Activated CD8-positive, alpha-beta memory T cell treated with anti-CD3 and anti-CD28 coated beads for 48 hours (primary cell): ENCODE results near the gene OTUD5.

Experiments used
- DNase-seq, 3 experiments: peaks; one replicate each; pipeline ENCODE4 v3.0.0-alpha.2; 2020; ENCODE audit warnings: low read depth in 2 of 3, low spot score in 2 of 3

Gene OTUD5

DNA sequence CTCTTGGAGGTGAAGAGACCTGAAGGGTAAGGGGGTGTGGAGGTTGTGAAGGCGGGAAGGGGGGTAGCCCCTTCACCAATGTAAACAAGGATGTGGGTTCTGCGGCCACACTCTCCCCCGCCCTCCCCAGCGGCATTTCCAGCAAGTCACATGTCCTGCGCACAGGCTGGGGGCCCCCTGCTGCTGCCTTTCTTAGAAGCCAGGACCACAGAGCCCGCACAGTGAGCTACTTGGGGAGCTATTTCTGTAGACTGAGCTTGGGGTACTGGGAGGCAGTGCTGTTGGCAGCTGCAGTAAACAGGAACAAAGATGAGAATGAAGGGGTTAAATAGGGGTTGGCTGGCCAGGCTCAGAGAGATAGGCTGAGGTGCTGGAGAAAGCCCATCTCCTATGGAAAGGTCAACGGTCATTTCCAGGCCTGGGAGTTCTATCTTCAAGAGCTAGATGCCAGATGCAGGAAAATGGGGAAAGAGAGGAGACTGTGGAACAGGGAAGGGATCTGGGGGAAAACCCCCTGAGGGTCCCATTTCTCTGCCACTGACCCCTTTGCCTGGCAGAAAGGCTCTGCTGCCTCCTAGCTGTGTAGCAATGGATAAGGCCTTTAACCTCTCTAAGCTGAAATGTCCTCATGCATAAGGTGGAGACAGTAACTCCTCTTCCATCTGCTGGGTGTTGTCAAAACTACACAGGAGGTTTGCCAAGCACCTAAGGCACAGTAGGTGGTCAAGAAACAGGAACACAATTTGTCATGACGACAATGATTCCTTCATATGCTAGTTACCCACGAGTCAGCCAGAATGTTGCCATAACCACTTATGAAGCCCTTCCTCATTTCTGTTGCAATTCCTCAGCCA is 20.1 kb downstream of the OTUD5 start:
- peak; percentile 71 to 85 (median 84) for DNase-seq

DNA sequence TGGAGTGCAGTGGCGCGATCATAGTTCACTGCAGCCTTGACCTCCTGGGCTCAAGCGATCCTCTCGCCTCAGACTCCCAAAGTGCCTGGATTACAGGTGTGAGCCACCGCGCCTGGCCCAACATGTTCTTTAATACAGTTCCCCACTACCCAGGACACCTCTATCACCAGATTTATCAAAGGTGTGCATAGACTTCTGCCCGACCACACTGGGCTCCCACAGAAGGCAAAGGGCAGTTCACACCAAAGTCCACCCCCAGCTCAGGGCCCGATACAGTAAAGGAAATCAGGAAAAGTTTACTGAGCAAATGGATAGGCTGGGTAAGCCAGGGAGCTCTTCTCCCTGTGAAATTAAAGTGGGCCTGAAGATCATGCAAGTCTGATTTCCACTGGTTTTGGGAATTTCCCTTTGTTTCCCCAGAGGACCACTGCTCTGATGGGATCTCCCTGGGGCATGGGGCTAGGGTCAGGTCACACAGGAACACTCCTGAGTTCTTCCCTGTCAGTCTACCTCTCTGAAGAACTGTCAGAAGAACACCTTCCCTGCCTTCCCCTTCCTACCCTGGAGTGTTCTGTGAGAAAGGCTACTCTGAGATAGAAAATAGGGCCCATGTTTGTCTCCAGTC is 20.9 kb downstream of the OTUD5 start:
- no peak for DNase-seq

DNA sequence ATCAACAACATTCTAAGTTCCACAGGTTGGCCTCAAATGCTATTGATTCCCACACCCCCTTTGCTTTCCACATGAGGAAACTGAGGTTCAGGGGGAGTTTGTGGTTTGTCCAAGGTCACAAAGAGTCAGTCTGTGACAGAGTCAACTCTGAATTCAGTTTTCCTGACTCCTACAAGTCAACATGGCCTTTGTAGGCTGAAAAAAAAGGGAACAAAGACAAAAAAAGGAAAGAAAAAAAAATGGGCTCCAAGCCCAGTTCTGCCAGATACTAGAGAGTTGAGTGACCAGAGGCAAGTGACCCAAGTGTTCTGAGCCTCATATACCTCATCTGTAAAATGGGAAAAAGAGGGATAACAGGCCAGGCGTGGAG is 22.1 kb downstream of the OTUD5 start:
- no peak for DNase-seq

DNA sequence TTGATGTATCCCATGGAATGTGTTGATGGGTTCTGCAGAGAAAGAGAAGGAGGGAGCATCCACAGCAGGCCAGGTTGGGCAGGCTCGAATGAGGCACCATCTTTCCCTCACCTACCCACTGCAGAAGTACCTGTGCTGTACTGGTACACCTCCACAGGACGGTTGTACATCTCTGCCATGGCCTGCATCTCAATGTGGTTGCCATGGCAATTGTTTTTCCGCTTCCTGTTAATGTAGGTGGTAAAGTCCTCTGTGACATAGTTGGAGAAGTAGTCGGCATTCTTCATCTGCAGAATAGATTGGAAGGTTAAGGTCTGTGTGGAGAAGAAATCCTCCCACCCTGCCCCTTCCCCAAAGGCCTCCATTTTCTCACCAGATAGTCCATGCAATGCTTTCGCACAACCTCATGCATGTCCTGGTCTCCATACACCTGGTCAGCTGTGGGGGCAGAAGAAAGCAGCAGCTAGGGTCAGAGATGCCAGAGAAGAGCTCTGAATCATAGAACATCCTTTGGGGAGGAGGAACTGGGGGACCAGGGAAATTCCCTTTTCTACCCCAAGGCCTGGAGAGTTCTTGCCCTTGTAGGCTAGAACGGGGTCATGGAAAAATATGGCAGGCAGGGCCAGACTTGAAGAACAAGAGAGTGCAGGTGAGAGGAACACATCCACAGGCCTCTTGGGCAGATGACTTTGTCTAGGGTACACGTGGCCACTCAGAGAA is 22.7 kb downstream of the OTUD5 start:
- DNase-seq = no peak

DNA sequence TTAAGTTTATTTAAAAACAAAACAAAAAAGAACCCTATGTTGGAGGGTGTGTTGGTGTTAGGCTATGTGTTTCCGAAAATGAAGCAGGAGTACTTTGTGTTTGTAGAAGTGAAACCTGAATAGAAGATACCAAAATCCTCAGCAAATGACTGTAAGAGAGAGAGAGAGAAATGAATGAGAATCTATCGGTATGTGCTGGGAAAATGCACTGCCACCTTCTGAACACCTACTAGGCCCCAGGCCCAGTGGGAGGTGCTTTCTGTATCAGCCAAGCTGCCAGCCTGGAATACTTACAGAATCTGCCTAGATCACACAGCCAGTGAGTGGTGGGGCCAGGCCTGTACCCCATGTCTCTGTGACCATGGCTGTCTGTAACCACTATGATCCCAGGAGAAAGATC is 23.6 kb downstream of the OTUD5 start:
- DNase-seq = no peak

DNA sequence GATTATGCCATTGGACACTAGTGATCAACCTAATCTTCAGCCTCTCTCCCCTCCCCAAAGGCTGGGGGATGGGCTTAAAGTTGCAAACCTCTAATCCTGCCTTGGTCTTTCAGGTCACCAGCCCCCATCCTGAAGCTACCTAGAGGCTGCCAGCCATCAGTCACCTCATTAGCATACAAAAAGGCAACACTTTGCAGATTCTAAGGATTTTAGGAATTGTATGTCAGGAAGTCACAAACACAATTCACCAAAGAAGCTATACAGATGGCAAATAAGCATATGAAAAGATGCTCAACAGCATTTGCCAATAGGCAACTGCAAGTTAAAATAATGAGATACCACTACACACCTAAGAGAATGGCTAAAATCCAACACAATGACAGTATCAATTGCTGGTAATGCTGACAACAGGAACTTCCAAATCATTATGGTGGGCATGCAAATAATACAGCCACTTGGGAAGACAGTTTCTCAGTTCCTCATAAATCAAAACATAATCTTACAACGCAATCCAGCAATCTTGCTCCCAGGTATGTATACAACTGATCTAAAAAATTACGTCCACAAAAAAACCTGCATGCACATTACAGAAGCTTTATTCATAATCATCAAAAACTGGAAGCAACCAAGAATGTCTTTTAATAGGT is 29.5 kb downstream of the OTUD5 start:
- DNase-seq = no peak

DNA sequence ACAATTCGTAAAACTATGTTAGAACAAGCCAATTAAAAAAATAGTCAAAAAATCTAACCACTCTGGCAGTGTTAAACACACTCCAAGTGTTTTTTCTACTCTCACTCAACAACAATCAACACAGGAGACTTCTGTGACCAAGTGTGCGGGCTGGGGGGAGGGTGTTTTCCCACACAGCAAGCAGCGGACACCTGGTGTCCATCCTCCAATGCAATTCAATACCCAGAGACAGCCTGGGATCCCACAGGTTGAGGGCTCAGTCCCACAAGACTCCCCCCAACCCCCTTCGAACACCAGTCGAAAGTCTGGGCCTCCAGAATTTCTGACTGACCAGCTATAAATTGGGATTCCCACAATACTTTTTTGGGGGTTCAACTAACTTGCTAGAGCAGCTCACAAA is 30.3 kb downstream of the OTUD5 start:
- DNase-seq = no peak

DNA sequence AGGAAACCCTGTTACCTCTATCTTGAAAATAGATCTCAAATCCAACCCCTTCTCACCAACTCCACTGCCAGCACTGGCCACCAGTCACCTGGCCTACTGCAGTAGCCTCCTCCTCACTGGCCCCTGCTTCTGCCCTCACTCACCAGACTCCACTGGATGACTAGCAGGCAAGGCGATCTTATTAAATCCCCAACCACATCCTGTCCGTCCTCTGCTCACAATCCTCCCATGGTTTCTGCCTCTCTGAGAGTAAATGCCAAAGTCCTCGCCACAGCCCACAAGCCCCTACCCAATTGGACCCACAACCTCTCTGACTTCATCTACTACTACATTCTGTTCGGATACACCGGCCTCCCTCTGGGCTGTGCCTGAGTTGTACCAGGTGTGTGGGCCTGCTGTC is 33.1 kb downstream of the OTUD5 start:
- no peak for DNase-seq

DNA sequence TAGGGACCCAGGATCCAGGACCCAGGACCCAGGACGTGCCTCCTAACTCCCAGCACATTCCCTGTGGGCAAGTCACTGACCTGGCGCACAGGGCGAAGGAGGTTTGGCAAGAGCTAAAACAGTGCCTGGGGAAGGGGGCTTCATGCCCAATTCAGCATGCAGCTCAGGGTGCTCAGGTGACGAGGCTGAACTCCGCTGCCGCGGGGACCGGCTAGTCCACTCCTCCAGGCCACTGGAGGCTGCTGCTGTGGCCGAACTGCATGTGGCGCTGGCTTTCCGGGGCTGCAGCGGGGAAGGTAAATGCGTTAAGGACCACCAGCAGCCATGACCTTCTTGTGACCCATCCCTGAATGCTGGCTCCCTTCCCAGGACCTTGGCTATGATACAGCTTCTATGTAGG is 33.6 kb downstream of the OTUD5 start:
- no peak for DNase-seq

DNA sequence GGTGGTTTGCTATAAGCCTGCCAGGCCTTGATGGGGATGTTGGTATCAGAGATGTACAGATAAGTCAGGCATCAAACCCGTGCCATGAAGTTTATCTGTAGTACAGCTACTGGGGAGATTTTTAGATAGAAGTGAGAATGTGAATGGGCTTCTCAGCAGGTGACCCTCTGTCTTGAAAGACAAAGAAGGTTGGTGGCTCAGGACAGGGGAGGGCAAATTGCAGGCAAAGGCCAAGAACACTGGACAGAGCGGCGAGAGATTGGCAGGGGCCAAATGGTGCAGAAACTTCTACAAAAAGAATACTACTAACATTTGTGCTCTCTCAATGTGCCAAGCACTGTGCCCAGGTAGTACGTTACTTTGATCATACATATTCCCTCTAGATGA is 36.7 kb downstream of the OTUD5 start:
- DNase-seq = no peak

DNA sequence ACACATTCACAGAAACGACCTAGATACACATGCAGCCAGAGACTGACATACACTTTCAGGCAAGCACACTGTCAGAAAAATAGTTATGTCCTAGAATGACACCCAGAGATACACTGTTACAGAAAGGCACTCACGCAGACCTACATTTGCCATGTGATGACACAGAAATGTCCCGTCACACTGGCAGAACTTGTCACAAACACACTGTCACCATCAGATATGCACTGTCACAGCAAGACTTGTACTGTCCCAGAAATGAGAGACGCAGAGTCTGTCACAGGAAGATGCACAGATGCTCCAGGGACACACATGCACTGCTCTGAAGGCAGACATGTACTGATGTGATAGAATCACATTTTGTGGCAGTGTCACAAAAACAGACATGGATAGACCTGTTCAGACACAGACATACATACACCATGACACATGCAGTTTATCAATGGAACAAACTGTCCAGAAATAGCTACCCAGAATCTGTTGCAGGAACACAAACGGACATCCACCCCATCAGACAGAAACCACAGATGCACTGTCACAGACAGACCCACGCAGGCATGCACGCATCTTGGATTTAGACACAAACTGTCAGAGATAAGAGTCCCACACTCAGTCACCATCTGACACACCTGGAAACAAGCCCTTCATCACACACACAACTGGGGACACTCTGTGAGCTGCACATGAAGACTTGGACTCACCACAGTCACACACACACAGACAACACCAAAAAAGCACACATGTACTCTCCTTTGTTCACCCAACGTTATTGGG is 37.3 kb downstream of the OTUD5 start:
- DNase-seq = no peak

DNA sequence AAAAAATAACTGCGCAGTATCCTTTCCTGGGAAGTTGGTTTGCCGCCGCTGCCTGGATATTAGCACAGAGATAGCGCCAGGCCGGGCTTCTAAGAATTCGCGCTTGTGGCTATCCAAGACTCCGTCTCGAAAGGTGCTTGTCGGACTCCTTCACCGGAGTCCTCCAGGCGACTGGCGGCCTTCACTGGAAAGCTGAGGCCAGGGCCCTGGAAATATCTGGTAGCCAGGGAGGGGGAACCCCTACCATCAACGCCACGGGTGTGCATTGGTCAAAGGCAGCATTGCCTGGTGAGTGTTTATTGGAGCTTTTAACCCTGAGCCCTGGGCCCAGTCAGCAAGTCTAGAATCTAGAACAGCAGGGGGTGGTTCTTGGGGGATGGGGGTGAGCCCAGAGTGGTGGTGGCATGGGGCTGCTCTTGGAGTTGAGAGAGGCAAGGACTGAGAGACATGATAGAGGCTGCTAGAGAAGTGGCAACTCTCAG is 38.0 kb downstream of the OTUD5 start:
- DNase-seq = no peak

DNA sequence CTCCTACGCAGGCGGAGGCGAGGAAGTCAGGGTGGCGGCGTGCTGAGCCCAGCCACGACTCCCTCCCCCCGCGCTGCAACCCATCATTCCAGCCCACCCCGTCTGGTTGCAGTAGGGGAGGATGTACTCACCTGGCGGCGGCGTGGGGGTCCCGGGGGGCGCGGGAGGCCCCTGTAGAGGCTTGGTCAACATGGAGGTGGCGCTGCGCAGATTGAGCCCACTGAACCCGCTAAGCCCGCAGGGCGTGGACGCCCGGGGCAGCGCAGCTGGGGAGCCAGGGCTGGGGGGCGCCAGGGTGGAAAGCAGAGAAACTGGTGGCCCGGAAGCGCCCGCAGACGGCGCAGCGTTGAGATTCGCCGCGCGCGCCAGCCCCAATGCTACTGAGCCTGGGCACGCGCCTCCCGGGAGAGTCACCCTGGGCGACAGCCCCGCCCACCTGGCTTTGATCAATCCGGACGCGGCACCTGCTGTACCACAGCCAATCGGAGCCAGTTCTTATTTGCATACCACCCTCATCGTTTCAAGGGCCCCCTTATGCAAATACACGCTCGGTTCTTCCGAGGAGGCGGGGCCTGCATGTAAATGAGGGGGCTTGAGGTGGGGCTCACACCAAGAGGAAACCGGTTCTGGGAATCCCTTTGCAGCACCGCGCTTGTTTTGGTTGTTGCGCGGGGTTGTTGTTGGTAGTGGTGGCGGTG is 38.6 kb downstream of the OTUD5 start, which contains the start of gene PIM2:
TSS of gene PIM2 (minus strand) at position 382 of the 698 bp plus-strand sequence. CDS start at position 192, 190 bp downstream.
- peak in 2 of 3 experiments; percentile 66 to 72 for DNase-seq

DNA sequence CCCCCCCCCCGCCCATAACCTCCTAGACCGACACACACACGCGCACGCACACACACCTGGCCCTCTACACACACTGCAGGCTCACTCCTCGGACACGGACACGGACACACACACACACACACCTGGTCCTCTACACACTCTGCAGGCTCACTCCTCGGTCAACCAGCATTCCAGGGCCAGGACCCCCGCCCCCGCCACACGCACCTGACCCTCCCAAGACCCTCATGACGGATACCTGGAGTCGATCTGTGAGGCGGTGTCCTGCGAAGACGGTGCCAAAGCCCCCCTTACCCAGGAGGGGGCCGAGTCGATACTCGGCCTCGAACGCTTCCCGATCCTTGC is 39.1 kb downstream of the OTUD5 start:
- no peak for DNase-seq

DNA sequence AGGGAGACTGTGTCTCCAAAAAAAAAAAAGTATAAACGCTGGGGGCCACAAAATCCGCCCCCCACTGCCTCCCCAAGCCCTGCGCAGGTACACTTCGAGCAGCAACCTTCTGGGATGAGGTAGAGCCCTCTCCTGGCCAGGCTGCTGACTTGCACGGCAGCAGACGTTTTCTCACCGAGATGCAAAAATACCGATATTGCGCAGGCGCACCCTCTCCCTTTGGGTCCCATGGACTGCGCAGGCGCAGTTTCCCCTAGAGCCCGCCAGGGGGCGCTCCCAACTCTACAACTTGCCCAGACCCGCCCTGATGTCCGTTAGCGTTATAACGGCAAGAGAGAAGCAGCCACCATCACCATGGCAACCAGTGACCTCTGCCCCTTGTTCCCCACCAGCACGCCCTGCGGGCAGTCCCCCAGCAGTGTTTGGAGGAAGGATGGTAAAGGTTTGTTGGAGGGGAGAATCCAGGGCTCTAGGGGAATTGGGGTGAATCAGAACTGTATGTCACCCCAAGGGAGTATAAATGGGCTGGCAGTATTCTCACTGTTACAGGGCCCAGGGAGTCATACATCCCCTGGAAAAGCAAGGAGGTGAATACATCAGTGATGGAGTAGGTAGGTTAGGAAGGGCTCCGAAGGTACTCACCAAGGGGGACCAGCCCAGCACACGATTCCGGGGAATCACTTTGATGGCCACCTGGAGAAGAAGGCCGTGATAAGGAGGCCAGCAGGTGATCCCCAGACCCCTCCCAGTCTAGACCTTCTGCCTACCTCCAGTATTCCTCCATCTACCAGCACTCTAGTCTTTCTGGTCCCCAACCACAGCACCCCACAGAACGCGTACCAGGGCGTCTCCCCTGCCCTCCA is 40.0 kb downstream of the OTUD5 start:
- peak; percentile 58 to 78 (median 65) for DNase-seq

DNA sequence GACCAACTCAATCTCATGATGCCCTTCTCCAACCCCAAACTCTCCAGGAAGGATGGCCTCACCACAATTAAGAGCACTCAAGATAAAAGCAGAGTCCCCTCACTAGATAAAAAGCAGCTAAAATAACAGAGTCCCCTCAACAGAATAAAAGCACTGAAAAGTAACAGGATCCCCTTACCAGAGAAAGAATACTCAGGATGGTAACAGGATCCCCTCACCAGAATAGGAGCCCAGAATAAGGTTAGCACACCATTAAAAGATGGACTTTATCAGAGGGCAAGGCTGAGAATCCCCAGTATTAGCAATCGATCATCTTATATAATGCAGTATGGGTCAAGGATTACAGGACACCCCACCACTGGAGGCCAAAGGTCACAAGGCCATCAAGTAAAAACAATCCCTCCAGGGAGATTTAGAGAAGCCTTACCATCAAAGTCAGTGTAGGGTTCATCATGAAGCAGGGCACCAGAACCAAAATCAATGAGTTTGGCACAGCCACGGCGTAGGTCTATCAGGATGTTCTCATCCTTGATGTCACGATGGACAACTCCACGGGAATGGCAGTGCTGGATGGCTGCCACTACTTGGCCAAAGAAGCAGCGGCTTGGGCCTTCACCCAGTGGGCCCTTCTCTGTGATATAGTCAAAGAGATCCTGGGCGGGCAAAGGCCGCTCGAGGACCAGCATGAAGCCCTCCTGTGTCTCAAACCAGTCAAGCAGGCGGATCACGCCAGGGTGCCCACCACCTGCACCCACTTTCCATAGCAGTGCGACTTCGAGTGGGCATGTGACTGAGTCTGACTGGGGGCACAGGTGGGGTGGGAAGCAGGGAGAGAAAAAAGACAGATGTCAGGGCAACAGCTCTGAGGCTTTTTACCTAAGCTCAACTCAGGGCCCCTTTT is 42.6 kb downstream of the OTUD5 start:
- no peak for DNase-seq

DNA sequence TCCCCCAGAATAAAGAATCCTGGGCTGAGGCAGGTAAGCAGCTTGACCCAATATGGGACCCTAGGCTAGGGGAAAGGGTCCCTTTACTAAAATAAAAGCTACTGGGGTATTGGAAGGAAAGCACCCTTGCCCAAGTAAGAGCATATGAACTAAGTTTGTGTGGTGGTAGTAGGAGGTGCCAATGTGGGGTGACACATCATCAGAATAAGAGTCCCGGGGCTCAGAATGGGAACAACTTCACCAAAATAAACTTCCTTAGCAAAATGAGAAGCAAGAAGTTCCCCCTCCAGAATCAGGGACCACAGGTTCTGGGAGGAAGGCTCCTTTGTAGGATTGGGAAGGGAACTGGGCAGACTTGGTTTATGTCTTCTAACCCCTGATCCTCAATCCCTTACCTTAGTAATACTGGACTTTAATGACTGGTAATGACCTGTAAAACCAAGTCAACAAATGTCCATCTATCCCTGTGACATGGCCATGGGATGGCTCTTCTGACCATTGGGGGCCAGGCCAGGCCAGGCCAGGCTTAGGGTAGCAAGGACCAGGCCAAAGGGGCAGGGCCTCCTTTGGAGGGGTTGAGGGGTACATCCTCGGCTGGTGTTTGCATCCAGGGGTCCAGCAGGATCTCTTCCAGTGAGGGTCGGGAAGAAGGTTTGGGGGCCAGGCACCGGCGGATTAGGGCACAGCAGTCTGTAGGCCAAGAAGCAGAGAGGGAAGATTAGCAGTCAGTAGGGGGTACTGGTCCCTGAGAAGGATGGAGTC is 43.6 kb downstream of the OTUD5 start:
- no peak for DNase-seq
